DMS79 (cell line): ENCODE measurements around the gene CDKN2A.

Experiments
- DNase-seq: peaks from one replicate; lab custom pipeline; 2025; lab: John Stamatoyannopoulos, UW

Gene CDKN2A

DNA sequence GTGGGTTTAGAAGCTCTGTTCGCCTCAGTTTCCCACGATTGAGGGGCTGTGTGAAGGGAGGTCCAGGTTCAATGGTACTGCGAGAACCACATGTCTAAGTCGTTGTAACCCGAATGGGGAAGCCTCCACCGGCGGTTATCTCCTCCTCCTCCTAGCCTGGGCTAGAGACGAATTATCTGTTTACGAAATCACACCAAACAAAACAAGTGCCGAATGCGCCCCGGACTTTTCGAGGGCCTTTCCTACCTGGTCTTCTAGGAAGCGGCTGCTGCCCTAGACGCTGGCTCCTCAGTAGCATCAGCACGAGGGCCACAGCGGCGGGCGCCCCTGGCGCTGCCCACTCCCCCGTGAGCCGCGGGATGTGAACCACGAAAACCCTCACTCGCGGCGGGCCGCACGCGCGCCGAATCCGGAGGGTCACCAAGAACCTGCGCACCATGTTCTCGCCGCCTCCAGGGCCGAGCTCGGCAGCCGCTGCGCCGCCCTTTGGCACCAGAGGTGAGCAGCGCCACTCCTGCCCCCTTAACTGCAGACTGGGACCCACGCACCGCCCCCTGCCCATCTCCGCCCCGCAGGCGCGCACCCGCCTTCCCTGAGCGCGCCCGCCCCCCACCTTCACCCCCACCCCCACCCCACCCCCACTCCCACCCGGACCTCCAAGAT is at the start of gene CDKN2A:
Gene CDKN2A (minus strand): TSS at position 500 of the 663 bp plus-strand sequence.
- peak; percentile 87 for DNase-seq

DNA sequence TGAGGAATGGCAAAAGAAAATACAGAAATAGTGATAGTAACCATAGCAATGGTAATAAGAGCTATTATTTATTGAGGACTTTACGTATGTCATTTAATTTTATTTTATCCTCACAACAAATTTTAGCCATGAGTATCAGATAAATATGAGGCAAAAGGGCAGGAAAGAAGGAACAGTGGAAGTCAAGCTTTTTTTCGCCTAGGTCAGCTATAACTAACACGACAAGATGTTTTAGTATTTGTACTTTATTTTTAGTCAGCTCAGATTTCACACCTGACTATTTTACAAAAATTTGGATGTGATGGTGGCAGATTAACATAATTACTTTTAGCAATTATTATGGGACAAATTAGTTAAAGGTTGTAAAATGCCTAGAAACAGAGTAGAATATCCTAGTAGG is 49.7 kb upstream of the CDKN2A start:
- DNase-seq = no peak

DNA sequence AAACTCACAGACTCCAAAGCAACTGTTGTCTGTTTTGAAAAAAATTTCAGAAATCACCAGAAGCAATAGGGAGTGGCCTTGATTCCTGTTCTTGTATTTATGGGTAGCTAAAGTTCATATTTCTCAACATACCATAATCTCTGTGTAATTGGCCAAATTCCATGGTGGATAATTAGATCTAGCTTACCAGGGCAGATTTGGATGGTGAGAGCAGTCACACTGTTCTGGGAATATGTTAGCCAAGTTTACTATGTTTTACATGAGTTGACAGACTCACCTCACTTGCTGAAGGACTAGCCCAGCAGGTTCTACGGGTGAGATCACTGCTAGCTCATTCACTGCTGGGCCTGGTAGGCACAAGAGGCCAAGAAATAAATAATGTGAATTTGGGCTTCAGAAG is 47.6 kb upstream of the CDKN2A start:
- no peak for DNase-seq

GRCh38 chr9:22041344-22041743 is 47.2 kb upstream of the CDKN2A start:
- no peak for DNase-seq

- no peak for DNase-seq
Observed at GRCh38 chr9:22040760-22041159, 46.6 kb upstream of the CDKN2A start.

DNA sequence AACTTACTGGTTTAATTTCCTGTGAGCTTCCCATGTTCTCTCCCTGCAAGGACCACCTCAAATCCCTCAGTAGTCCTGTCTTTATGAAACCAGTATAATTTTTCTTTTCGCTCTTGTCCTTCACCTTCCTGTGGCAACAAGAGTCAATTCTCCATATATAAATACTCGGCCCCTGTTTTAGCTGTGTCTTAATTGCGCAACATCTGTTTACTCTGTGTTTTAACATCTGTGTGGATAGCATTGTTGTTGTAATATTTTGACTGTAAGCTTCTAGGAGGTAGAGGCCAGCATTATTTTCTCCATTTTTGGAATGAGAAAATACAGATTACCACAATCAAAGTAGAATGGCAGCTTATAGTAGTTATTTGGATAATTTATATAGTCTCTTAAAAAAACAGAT is 45.1 kb upstream of the CDKN2A start:
- no peak for DNase-seq

DNA sequence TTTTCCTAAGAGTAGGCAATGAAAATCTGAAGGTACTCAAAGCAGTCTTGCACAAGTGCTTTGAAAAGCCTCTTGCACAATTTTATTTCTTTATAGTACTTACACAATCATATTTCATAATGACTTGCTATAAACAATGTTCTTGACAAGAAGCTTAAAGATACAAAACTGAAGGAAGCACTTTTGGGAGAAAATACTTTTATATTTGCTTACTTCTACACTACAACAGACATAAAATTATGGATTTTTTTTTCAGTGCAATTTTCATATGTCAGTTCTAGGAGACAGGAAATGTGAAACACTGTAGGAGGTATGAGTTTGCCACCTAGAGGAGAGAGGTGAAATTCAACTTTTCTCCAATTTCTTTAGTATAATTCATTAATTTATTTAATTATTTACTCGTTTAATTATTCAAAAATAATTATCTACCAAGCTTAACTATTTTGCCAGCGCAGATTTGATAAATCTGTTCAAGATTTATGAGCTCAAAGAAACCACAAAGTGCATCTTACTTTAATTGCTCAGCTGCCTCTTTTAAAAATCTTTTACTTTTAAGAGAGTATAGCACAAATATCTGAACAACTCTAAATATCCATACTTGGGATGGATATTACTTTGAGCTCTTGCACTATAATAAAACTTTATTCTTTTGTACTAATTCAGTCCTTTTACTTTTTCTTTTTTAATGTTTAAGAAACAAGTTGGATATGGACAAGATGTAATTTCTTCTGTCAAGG is 43.9 kb upstream of the CDKN2A start:
- no peak for DNase-seq

- no peak for DNase-seq
Observed at GRCh38 chr9:22036866-22037626, 42.9 kb upstream of the CDKN2A start.

DNA sequence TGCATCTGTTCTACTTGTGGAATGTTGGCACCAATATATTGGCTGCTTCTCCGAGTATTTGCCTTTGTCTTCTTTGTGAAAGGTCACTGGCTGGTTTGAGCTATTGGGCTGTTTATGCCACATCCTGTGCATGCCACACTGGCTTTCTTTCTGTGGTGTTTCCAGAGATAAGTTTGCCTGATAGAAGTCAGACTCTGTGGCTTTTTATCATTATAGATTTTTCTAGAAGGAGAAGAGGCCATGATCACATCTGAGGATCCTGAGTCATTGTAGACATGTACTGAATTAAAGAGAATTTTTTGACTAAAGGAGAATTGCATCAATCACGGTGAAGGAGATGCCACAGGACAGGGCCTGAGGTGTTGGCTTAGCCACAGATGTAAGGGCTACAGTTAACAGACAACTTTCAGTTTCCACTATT is 41.4 kb upstream of the CDKN2A start:
- no peak for DNase-seq

DNA sequence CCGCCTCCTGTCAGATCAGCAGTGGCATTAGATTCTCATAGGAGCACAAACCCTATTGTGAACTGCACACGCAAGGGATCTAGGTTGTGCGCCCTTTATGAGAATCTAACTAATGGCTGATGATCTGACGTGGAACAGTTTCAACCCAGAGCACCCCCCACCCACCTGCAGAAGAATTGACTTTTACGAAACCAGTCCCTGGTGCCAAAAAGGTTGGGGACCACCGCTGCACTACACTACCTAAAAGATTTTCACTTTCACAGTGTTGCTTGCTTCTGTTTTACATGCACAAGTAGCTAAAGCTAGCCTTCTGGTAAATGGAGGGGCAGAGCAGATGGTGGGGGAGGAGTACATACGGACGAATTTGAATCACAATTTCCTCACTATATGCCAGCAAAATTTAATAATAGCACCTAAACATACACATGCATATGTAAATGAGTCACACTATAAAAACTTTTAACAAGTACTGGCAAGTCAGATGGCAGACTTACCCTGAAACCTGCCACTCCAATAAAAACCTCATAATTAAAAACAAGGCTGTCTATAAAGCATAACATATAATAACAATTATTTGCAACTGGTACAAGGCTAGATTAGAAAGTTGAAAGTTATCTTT is 38.9 kb upstream of the CDKN2A start:
- DNase-seq = no peak

DNA sequence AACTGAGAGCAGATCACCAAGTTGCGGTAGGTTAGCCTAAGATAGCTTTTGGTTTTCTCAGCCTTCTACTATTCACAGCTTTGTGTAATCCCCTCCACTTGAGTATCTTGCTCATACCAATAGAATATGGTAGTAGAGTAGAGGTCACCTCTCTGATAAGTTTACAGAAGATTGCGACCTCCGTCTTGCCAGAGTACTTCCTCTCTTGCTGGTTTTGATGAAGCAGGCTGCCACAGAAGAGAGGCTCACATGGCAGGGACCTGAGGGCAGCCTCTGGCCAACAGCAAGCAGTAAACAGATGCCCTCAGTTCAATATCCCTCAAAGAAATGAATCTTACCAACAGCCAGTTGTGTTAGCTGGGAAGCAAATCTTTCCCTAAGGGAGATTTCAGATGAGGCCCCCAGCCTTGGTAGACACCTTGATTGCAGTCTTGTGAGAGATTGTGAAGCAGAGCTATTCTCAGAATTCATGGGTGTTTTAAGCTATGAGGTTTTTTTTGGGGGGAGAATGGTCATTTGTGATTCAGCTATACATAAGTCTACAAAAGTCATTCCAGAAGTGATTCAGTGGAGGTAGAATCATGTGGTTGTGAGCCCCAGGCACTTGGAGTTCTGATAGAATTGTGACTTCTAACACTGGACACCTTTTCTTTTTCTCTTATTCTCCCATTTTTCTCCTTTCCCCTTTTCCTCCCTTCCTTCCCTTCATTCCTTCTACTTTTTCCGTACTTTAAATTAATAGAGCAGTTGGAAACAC is 37.6 kb upstream of the CDKN2A start:
- DNase-seq = no peak

DNA sequence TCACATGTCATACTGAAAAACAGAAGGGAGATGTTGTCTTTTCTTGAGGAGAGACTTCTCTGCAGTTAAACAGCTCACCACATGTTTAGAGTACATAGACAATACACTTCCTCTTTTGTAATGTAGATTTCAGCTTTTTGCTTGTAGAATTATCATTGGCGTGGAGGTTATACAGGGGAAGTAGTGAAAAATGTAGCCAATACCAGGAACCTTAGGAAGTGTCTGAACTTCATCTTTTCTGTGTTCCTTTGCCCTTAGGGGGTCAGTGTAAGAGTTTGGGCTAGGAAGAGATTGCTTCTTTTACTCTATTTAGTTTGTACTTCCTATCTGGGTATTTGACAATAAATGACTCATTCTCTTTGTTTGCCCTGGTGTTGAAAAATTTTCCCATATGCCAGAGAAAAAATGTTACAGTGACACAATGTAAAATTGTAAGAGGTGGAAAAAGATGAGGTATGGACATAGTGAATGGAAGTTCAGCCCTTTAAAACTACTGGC is 36.0 kb upstream of the CDKN2A start:
- DNase-seq = no peak

DNA sequence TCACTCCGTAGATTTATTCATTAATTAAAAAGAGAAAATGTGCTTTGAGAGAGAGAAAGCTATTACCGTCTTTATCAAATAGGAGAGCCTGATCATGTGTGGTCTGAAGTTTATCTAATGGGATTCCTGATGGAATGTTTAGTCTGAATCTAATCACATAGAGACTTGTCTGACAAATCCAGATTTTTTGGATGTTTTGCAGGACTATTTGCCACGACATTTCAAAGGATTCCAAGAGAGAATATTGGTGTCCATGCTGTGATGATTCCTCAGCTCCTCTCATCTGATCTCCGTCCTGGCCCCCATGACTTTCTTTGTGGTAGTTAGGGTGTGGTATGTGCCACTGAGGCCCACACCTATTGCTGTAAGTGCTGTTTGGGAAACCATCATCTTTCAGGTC is 35.0 kb upstream of the CDKN2A start:
- no peak for DNase-seq

DNA sequence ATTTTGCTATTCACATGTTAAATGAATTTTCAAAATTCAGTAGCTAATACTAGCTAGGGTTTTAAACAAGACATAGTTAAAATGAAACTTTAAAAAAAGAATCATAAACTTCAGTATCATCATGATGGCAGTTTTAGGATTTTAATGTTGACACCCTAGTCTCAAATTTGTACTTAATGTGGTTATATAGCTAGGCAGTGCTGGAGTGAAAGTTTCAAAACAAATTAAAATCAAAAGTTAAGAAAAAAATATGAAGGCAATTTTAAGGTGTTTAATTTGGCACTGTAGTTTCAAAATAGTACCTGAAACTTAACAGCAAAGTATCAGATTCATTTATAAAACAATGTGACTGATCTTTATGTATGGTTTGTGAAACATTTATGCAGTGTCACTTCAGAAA is 34.2 kb upstream of the CDKN2A start:
- no peak for DNase-seq

DNA sequence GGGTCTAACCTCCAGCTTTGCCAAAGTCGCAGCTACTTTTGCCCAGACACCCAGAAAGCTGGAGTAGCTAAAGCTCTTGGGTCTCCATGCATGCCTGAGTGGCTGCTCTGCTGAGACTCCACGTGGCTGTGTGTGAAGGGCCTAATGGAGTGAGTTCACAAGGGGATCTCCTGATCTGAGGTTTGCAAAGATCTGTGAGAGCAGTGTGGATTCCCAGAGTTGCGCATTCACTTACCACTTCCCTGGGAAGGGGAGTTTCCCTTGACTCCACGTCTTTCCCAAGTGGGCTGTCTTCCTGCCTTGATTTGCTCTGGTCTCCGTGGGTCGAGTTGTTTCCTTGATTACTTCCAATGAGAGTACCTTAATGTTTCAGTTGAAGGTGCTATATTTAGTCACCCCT is 32.5 kb upstream of the CDKN2A start:
- DNase-seq = no peak

DNA sequence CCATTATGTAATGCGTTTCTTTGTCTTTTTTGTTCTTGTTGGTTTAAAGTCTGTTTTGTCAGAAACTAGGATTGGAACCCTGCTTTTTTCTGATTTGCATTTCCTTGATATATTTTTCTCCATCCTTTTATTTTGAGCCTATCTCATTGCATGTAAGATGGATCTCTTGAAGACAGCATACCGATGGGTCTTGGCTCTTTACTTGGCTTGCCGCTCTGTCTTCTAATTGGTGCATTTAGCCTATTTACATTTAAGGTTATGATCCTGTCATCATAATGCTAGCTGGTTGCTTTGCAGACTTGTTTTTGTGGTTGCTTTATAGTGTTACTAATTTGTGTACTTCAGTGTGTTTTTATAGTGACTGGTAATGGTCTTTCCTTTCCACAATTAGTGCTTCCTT is 28.2 kb upstream of the CDKN2A start:
- DNase-seq = no peak

GRCh38 chr9:22010866-22011625 is 16.9 kb upstream of the CDKN2A start:
- no peak for DNase-seq

GRCh38 chr9:22009506-22009867 is 15.3 kb upstream of the CDKN2A start:
- no peak for DNase-seq

GRCh38 chr9:22008717-22009505 is 14.7 kb upstream of the CDKN2A start, which contains the start of gene CDKN2B:
Gene CDKN2B, minus strand, starts transcription at chr9:22009305. Its CDS starts 352 bp downstream, at chr9:22008953.
- peak; percentile 61 for DNase-seq

GRCh38 chr9:22008384-22008716 is 14.2 kb upstream of the CDKN2A start:
- DNase-seq = no peak
